ENCODE results near the gene CYTH4. TPM values are rescaled to one million over a fixed set of nuclear protein-coding genes. Genes with fewer than 3 reads are reported as not detected.
"Not testable (repeated sequence)": the region's sequence is repeated elsewhere in the genome, so short reads cannot be mapped to it uniquely, and the experiment has no call there.

The CYTH4 gene
- total RNA-seq, 1 donor from 2014 or later, result 13.2 TPM

DNA sequence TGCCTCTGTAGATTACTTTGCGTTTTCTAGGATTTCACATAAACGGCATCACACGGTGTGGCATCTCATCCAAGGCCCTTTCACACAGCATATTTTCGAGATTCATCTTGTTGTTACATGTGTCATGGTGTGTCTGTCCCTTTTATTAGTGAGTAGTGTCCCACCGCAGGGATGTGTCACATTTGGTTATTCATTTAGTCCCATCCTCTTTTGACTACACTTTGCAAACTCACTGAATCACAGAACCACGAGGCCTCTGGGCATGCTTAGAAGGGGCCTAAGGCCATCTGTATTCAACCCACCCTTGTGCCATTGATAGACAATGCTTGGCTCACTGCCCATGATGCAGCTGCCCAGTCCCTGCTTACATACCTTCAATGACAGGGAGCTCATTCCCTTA lies 34.1 kb upstream of the CYTH4 start:
- no peak for DNase-seq

DNA sequence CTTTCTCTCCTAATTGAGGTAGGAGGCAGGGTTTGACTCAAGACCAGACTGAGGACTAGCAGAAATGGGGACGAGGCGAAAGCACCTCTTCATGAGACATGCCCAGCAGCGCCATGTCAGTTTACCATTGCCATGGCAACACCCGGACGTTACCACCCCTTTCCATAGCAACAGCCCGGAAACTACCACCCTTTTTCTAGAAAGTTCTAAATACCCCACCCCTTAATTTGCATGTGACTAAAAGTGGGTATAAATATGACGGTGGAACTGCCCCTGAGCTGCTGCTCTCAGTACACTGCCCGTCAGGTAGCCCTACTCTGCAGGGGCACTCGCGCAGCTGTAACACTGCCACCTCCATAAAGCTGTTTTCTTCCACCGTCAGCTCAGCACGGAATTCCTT lies 32.3 kb upstream of the CYTH4 start:
- no peak for DNase-seq

DNA sequence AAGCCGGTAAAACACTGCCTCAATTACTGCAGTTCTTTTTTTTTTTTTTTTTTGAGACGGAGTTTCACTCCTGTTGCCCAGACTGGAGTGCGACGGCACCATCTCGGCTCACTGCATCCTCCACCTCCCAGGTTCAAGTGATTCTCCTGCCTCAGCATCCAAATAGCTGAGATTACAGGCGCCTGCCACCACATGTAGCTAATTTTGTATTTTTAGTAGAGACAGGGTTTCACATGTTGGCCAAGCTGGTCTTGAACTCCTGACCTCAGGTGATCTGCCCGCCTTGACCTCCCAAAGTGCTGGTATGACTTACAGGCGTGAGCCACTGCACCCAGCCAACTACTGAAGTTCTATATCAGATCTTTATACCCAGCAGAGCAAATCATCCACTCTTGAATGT lies 30.5 kb upstream of the CYTH4 start:
- DNase-seq, result not testable (repeated sequence)

- DNase-seq, result no peak
Observed at GRCh38 chr22:37253126-37253660, 29.1 kb upstream of the CYTH4 start.

DNA sequence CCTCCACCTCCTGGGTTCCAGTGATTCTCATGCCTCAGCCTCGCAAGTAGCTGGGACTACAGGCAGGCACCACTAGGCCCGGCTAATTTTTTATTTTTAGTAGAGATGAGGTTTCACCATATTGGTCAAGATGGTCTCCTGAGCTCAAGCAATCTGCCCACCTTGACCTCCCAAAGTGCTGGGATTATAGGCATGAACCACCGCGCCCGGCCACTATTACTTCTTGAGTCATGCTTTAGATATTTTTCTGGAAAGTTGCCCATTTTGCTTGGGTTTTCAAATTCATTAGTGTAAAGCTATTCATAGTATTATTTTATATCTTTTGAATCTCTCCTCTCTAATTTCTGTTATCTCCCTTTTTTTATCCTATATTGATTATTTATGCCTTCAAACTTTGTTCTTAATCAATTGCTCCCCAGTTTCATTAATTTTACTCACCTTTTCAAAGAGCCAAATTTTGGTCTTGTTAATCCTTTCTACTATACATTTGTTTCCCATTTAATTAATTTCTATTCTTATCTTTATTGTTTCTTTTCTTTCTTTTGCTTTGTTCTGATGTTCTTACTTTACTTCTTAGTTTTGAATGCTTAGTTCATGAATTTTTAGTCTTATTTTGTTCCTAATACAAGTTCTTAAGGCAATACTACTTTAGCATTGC lies 28.0 kb upstream of the CYTH4 start:
- no peak for DNase-seq

DNA sequence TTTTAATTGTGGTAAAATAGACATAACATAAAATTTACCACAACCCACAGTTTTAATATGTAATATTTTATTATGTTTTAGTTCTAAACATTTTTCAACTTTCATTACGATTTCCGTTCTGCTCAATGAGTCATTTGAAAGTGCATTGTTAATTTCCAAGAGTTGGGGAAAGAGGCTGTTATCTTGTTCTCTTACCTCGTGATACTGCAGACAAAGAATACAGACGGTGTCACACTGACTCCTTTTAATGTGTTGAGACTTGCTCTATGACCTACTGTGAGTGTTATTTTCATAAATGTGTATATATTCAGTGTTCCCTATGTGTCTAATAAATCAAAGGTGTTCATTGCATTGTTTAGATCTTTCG lies 27.5 kb upstream of the CYTH4 start:
- no peak for DNase-seq

DNA sequence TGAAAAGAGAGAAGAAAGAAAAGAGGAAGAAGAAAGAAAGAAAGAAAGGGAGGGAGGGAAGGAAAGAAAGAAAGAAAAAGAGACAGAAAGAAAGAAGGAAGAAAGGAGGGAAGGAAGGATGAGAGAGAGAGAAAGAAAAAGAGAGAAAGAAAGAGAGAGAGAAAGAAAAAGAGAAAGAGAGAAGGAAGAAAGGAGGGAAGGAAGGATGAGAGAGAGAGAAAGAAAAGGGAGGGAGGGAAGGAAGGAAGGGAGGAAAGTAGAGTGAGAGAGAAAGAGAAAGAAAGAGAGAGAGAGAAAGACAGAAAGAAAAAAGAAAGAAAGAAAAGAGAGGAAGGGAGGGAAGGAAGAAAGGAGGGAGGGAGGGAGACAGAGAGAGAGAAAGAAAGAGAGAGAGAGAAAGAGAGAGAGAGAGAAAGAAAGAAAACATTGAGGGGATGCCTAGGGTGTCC lies 26.7 kb upstream of the CYTH4 start:
- DNase-seq, result no peak

DNA sequence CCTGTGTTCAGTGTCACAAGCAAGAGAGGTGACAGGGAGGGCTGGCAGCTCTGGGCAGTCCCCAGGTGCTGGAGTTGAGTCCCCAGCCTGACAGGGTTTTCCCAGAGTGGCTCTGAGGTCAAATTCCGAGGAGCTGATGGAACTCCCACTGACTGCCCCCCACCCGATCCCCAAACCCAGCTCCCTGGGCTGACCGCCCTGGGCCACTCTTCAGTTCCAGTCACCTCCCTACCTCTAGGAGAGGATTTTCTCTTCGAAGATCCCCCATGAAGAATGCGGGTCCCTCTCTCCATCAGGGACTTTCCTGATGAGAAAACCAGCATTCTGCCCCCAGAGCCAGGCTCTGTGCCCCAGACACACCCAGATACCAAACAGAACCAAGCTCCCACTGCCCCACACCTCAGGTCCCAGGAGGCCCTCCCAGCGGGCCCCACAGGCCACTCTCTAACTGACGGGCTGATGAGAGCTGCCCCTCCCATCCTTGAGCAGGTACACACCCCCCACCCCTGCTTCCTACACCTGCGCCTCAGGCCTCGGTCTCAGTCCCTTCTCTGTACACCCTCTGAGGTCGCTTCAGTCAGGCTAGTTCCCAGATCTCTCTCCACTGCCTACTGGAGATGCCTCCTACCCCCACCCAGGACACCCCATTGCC lies 26.1 kb upstream of the CYTH4 start:
- DNase-seq, result no peak

GRCh38 chr22:37258005-37258752 lies 24.1 kb upstream of the CYTH4 start:
- DNase-seq, result no peak

DNA sequence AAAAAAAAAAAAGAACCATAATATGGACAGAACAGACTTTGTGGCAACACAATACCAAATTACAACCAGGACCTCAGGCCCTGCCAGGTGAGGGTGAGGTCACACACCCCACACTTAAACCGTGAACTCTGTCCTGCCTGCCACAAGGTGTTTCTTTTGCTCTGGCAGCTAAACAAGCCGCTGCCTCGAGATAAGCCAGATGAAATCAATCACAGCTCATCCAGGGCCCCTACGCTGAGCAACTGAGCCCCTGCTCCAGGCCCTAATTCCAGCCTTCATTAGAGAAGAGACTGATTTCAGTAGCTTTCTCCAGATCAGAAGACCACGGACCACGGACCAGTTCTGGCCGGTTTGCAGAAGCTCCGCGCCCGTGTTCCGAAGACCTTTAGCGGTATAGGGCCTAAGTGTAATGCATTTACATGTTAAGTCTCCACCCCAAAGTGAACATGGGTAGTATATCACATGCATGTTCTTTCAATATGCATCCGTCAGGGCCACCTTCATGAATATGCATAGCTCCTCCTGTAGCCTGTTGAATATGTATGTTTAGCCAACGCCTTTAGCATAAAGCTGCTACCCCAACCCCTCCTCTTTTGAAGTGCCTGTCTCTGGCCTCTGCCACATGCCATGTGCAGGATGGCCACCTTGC lies 23.4 kb upstream of the CYTH4 start:
- no peak for DNase-seq

DNA sequence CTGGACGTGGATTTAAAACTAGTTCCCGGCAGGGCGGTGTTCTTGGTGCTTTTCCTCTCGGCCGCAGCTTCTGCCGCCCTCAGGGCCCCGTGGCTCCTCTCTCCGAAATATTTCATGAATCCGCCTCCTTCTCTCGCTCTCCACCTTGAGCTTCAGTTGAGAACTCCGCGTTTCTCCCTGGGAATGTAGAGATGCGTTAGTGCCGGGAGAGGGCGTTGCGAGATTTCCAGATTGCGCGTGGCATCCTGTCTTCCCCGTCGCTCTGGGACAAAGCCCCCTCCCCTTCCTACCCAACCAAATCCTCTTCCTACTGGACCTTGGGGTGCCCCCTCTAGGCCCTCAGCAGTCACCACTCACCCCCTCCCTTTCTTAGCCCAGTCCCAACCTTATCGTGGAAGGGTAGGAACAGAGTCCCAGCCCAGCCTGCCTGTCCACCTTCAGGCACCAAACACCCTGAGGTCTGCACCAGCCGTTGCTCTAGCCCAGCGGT lies 22.7 kb upstream of the CYTH4 start:
- DNase-seq, result peak; percentile 29

DNA sequence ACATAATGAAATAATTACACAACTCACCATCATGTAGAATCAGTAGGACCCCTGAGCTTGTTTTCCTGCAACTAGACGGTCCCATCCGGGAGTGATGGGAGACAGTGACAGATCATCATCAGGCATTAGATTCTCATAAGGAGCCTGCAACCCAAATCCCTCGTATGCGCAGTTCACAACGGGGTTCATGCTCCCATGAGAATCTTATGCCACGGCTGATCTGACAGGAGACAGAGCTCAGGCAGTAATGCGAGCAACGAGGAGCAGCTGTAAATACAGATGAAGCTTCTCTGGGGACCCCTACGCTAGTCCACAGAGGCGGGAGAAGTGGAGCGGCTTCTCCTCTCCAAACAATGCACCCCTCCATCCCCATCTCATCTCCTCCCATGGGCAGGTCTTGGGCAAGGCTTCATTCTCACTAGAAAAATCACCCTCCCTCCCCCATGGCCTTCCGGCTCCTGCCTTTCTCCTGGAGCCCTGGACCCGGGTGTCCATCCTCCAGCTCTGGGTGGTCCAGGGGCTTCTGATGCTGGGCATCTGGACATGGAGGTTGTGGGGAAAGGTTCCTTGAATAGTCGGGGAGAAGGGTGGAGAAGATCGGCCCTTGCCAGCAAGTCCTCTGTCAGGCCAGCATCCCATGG lies 22.0 kb upstream of the CYTH4 start:
- no peak for DNase-seq

- DNase-seq, result no peak
Observed at GRCh38 chr22:37260901-37261336, 21.4 kb upstream of the CYTH4 start.

DNA sequence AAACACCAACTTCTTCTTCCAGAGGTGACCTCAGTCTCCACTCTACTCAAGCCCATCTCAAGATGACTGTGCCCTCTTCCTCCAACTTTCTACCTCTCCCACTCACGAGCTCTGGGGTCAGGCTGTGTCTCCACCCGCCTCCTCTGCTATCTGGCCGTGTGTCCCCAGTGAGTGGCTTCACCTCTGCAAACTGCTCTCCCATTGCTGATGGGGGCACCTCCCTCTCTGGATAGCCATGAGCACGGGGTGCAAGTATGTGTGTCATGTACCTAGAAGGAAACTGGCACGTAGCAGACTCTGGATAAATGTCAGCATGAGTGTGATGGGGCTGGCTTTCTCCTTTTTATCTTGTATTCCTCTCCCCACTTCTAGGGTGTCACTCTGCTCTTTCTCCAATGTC lies 20.0 kb upstream of the CYTH4 start:
- DNase-seq, result no peak

GRCh38 chr22:37263966-37264887 lies 18.1 kb upstream of the CYTH4 start:
- DNase-seq, result no peak

- no peak for DNase-seq
Observed at GRCh38 chr22:37266581-37267134, 15.7 kb upstream of the CYTH4 start.

- no peak for DNase-seq
Observed at GRCh38 chr22:37267135-37267587, 15.1 kb upstream of the CYTH4 start.

- no peak for DNase-seq
Observed at GRCh38 chr22:37267661-37268413, 14.5 kb upstream of the CYTH4 start.

DNA sequence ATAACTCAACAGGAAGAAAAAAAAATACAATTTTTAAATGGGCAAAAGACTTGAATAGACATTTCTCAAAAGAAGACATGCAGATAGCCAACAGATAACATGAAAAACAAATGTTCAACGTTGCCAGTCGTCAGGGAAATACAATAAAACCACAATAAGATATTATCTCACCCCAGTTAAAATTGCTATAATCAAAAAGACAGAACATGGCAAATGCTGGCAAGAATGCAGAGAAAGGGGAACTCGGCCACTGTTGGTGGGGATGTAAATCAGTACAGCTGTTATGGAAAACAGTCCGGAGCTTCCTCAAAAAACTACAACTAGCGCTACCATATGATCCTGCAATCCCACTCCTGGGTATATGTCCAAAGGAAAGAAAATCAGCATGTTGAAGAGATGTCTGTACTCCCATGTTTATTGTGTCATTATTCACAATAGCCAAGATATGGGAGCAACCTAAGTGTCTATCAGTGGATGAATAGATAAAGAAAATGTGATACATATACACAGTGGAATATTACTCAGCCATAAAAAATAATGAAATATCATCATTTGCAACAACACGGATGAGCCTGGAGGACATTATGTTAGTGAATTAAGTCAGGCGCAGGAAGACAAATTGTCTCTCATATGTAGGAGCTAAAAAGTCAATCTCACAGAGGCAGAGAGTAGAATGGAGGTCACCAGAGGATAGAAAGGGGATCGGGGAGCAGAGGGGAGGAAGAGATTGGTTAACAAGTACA lies 12.2 kb upstream of the CYTH4 start:
- no peak for DNase-seq
